Hepatocyte (in vitro differentiated cells): ENCODE results near the gene HIBADH.

Experiments used
- CTCF ChIP-seq: fragments of 200-600 bp; sonication (generic); IDR thresholded peaks from 2 replicates; pipeline ENCODE4 v1.5.1; 2016; ENCODE audit warnings: antibody characterized with exemption, mild to moderate bottlenecking; ENCODE audit not compliant: poor library complexity
- EZH2 ChIP-seq: fragments of 200-600 bp; sonication (generic); IDR thresholded peaks from 2 replicates; pipeline ENCODE4 v1.6.1; 2016; ENCODE audit warnings: antibody characterized with exemption, mild to moderate bottlenecking, borderline replicate concordance
- EZH2phosphoT487 ChIP-seq: fragments of 200-600 bp; sonication (generic); IDR thresholded peaks from one replicate; pipeline ENCODE4 v1.6.1; 2018; ENCODE audit warnings: antibody characterized with exemption, mild to moderate bottlenecking, low read depth, moderate library complexity; ENCODE audit not compliant: unreplicated experiment, severe bottlenecking

GRCh38 chr7:27595009-27595408 lies 67.7 kb downstream of the HIBADH start:
- TF ChIP-seq EZH2 (no peak), CTCF (no peak), EZH2phosphoT487 (no peak)
